ENCODE results near the gene PDXP.

DNA sequence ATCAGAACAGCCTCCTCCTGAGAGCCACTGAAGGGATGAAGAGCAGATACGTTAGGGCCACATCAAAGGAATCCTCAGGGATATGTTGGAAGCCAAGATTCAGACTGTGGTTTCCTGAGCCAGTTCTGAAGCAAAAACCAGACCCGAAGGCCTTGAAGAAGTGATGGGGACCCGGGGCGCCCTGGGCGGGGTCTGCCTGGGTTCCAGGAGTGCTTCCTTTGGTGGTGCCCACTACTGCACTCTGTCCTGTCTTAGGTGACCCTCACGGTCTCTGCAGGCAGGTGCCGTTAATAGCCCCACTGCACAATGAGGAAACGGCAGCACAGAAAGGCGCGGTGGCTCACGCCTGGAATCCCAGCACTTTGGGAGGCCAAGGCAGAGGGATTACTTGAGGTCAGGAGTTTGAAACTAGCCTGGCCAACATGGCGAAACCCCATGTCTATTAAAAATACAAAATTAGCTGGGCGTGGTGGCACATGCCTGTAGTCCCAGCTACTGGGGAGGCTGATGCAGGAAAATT is 31.9 kb upstream of the PDXP start:
- TF ChIP-seq, protein P1, sequence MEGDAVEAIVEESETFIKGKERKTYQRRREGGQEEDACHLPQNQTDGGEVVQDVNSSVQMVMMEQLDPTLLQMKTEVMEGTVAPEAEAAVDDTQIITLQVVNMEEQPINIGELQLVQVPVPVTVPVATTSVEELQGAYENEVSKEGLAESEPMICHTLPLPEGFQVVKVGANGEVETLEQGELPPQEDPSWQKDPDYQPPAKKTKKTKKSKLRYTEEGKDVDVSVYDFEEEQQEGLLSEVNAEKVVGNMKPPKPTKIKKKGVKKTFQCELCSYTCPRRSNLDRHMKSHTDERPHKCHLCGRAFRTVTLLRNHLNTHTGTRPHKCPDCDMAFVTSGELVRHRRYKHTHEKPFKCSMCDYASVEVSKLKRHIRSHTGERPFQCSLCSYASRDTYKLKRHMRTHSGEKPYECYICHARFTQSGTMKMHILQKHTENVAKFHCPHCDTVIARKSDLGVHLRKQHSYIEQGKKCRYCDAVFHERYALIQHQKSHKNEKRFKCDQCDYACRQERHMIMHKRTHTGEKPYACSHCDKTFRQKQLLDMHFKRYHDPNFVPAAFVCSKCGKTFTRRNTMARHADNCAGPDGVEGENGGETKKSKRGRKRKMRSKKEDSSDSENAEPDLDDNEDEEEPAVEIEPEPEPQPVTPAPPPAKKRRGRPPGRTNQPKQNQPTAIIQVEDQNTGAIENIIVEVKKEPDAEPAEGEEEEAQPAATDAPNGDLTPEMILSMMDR (IDR thresholded peaks at IDR 0.05) = no peak
- no peak for TF ChIP-seq POLR2A (IDR thresholded peaks at IDR 0.05)
